Tongue (tissue), 2 donors: Measurements from ENCODE around the gene FUT3. TPM values are rescaled to one million over a fixed set of nuclear protein-coding genes. Genes with fewer than 3 reads are reported as not detected.
"Not testable (repeated sequence)": the region's sequence is repeated elsewhere in the genome, so short reads cannot be mapped to it uniquely, and the experiment has no call there.

Experiments
- DNase-seq: peaks from one replicate; pipeline ENCODE4 v3.0.0-alpha.2; 2015
- total RNA-seq: library from RNA; depleted of rRNA; stranded (reverse); fragments of >200 nt; gene quantifications from one replicate; pipeline ENCODE4 v1.2.3, GENCODE V29; 2014

Gene FUT3
- total RNA-seq, 1 donor from 2014 or later: 10.8 TPM

GRCh38 chr19:5847846-5848245, 3.4 kb downstream of the FUT3 start:
- DNase-seq: not testable (repeated sequence)

- DNase-seq: no peak
These were observed 6.5 kb downstream of the FUT3 start for GRCh38 chr19:5844456-5845433.

- no peak for DNase-seq
These were observed 7.8 kb downstream of the FUT3 start for GRCh38 chr19:5843295-5843927.

- not testable (repeated sequence) for DNase-seq
These were observed 9.5 kb downstream of the FUT3 start for GRCh38 chr19:5841735-5842111.

GRCh38 chr19:5839065-5840017, 11.9 kb downstream of the FUT3 start, which contains the start of gene FUT6:
Gene FUT6, minus strand, starts transcription at chr19:5839702. Its CDS starts 7,135 bp downstream, at chr19:5832567.
- no peak for DNase-seq

GRCh38 chr19:5838353-5839064, 12.7 kb downstream of the FUT3 start:
- no peak for DNase-seq

- no peak for DNase-seq
These were observed 13.4 kb downstream of the FUT3 start for GRCh38 chr19:5837761-5838352.

GRCh38 chr19:5832527-5833216, 18.6 kb downstream of the FUT3 start:
- DNase-seq: no peak

GRCh38 chr19:5832061-5832460, 19.2 kb downstream of the FUT3 start:
- DNase-seq: no peak

GRCh38 chr19:5831159-5831558, 20.1 kb downstream of the FUT3 start:
- no peak for DNase-seq

GRCh38 chr19:5829567-5830310, 21.5 kb downstream of the FUT3 start:
- no peak for DNase-seq

GRCh38 chr19:5828661-5829566, 22.3 kb downstream of the FUT3 start:
- DNase-seq: peak; percentile 71

- DNase-seq: peak; percentile 97
These were observed 23.2 kb downstream of the FUT3 start for GRCh38 chr19:5827891-5828660.

GRCh38 chr19:5827342-5827890, 23.8 kb downstream of the FUT3 start:
- DNase-seq: no peak

GRCh38 chr19:5826531-5827341, 24.5 kb downstream of the FUT3 start:
- DNase-seq: peak; percentile 68

GRCh38 chr19:5825178-5825577, 26.1 kb downstream of the FUT3 start:
- DNase-seq: no peak

GRCh38 chr19:5824751-5825150, 26.5 kb downstream of the FUT3 start:
- DNase-seq: no peak
